ACHN (cell line): ENCODE measurements around the gene KCND3.

ENCODE experiments used
- DNase-seq: peaks from one replicate; pipeline ENCODE4 v3.0.0-alpha.2; 2015
- in situ Hi-C: cut with HindIII; loops from 2 replicates; pipeline ENCODE4 v1.10.0; 2017; ENCODE audit warnings: low sequenced_read_pairs, low pct_ligation_motif_present, low pct_unique_long_range_greater_than_20kb

Gene KCND3

GRCh38 chr1:111989531-111990025, at the start of gene KCND3:
KCND3 (minus strand) TSS chr1:111989668.
- in situ Hi-C loops: no loop called here
- DNase-seq: no peak

DNA sequence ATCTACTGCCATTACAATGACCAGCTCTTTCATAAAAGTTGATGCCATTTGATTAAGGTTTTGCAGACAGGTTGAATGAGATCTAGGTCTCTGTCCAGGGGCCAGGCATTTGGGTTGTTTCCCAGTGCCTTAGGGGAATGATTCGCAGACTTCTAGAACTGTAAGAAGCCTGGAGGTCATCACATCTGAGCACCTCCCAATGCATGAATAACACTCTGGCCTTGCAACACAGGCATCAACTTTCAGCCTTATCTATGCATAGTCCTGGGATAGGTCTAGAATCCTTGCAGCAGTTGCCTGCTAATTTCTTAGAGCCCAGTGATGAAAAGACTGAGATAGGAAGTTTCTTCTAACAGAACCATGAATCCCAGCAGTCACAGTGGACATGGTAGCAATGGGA, 44.8 kb upstream of the KCND3 start:
- in situ Hi-C loops: no loop called here
- DNase-seq: no peak

- in situ Hi-C loops: no loop called here
- DNase-seq: no peak
Observed at GRCh38 chr1:112033439-112034120, 44.1 kb upstream of the KCND3 start.

GRCh38 chr1:112030157-112030556, 40.7 kb upstream of the KCND3 start:
- DNase-seq: no peak
- in situ Hi-C loops: no loop called here

- no peak for DNase-seq
- in situ Hi-C loops: no loop called here
Observed at GRCh38 chr1:112027696-112028095, 38.2 kb upstream of the KCND3 start.

GRCh38 chr1:112026501-112026900, 37.0 kb upstream of the KCND3 start:
- no peak for DNase-seq
- in situ Hi-C loops: no loop called here

GRCh38 chr1:112026016-112026415, 36.5 kb upstream of the KCND3 start:
- in situ Hi-C loops: no loop called here
- no peak for DNase-seq

- no peak for DNase-seq
- in situ Hi-C loops: no loop called here
Observed at GRCh38 chr1:112021263-112021662, 31.8 kb upstream of the KCND3 start.

GRCh38 chr1:112017183-112017582, 27.7 kb upstream of the KCND3 start:
- no peak for DNase-seq
- in situ Hi-C loops: no loop called here

- no peak for DNase-seq
- in situ Hi-C loops: no loop called here
Observed at GRCh38 chr1:112012823-112013222, 23.4 kb upstream of the KCND3 start.

GRCh38 chr1:112011202-112011601, 21.7 kb upstream of the KCND3 start:
- DNase-seq: no peak
- in situ Hi-C loops: no loop called here

- DNase-seq: no peak
- in situ Hi-C loops: no loop called here
Observed at GRCh38 chr1:112007169-112007568, 17.7 kb upstream of the KCND3 start.

DNA sequence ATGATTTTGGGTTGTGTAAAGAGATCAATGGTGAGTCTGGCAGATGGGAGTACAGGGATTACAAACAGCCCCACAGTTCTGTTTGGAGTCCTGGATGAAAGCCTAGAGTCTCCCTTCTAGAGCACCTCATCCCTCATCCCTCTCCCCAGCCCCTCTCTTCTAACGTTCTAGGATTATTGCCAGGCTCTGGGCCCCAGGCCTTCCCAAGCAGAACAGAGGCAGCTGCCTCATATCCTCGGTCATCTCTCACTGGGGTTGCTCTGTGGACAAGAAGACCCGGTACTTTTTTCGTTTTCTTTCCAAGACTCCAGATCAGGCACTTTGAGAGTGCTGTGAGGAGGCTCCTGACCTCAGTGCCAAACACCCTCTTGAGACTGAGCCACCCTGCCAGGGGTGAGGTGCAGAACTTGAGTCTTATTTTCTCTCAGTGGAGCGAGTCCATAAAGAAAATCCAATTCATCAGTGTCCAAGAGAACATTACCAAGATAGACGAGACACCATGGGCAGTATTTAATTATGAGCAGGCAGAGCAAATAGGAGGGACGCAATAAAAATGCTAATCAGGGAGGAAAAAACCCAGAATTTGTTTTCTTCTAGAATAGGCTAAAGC, 17.1 kb upstream of the KCND3 start:
- DNase-seq: no peak
- in situ Hi-C loops: no loop called here

DNA sequence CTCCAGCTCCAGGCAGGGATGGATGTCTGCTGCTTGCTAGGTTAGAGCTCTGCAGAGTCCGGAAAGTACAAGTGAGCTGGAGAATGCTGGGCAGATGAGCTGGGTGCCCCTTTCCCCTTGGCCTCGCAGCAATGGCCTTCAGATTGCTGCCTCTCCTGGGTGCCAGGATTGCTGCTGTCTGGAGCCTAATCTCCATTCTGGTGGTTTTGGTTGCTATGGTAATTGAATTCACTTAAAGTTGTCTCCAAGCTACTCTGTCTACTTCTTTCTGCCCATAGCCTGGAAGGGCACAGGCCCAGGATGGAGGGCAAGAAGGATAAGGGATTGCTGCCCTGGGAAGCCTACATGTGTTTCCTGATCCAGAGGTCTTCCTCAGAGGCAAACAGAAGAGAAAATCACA, 14.6 kb upstream of the KCND3 start:
- in situ Hi-C loops: no loop called here
- DNase-seq: no peak

DNA sequence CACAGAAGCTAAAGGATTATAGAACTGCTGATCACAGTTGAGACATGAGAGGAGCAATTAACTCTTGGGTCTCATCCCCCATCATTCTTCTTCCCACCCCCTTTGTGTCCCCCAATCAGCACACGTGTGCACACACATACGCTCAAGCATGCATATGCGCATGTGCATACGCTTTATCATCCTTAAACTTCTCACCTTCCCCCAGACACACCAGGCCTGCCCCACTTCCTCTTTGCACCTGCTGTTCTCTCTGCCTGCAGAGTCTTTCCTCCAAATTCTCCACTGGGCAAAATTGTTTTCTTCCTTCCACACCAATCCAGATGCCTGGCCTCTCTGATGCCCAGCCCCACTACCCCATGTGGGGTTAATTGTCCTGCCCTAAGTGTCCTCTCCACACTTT, 13.0 kb upstream of the KCND3 start:
- in situ Hi-C loops: no loop called here
- no peak for DNase-seq

DNA sequence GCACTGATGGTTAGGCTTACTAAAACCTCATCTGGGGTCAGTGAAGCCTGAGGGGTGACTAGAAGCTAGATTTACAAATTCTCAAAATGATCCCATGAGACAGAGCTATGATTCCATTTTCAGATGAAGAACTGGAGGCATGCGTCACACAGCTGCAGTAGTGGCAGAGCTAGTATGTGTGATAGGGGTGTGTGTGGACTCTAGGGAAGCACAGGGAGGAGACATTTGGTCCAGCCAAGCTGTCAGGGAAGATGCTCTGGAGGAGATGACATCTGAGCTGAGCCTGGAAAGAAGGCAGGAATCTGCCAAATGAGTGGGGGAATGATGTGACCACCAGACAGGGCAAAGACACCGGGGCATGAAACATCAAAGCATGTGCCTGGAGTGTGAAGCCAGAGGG, 12.0 kb upstream of the KCND3 start:
- no peak for DNase-seq
- in situ Hi-C loops: no loop called here

- no peak for DNase-seq
- in situ Hi-C loops: no loop called here
Observed at GRCh38 chr1:112000048-112000447, 10.6 kb upstream of the KCND3 start.

- no peak for DNase-seq
- in situ Hi-C loops: no loop called here
Observed at GRCh38 chr1:111998332-111998731, 8.9 kb upstream of the KCND3 start.

GRCh38 chr1:111992476-111992875, 3.0 kb upstream of the KCND3 start:
- in situ Hi-C loops: no loop called here

More at GRCh38 chr1:111992476-111992875, 3.0 kb upstream of the KCND3 start:
- DNase-seq: no peak
